ENCODE measurements around the gene DCAF4L1. TPM values are rescaled to one million over a fixed set of nuclear protein-coding genes. Genes with fewer than 3 reads are reported as not detected.
A peak's percentile ranks its signal among the peaks of the same experiment; 100 is the strongest.

Gene DCAF4L1
- total and polyA plus RNA-seq, 12 donors = 0.04 to 1.00 (median 0.23) TPM; not detected in 3

DNA sequence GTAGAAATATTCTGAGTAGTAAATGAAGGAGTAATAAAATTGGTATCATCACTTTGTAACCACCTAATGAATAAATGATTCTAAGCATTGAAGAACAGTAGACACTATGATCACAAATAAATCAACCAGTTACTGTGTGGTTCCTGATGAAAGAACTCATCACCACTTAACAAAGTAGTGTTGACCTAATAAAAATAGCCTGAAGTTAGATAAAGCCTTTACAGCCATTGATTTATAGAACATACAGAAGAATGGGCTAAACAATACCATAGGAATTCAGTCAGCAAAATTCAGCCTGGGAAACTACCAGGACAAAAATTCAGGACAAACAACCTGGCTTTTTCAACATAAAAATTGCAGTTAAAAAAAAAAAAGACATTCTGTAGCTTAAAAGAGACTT is 17.8 kb downstream of the DCAF4L1 start:
- intact Hi-C loops (cut with DNase I) = no loop called here
- no peak overlapping the region for H3K27ac ChIP-seq
- no peaks in the 10 kb centered on the region for H3K9me3 ChIP-seq (replicated peaks in 1 of 3)
- H3K4me3 ChIP-seq = no peak overlapping the region
- TF ChIP-seq POLR2A (IDR thresholded peaks at IDR 0.05) = no peak
- TF ChIP-seq, protein P1, sequence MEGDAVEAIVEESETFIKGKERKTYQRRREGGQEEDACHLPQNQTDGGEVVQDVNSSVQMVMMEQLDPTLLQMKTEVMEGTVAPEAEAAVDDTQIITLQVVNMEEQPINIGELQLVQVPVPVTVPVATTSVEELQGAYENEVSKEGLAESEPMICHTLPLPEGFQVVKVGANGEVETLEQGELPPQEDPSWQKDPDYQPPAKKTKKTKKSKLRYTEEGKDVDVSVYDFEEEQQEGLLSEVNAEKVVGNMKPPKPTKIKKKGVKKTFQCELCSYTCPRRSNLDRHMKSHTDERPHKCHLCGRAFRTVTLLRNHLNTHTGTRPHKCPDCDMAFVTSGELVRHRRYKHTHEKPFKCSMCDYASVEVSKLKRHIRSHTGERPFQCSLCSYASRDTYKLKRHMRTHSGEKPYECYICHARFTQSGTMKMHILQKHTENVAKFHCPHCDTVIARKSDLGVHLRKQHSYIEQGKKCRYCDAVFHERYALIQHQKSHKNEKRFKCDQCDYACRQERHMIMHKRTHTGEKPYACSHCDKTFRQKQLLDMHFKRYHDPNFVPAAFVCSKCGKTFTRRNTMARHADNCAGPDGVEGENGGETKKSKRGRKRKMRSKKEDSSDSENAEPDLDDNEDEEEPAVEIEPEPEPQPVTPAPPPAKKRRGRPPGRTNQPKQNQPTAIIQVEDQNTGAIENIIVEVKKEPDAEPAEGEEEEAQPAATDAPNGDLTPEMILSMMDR (IDR thresholded peaks at IDR 0.05) = no peak
- no peaks in the 10 kb centered on the region for H3K27me3 ChIP-seq
- peaks cover 0 to 17% of the 10 kb centered on the region in 2 donors for H3K4me1 ChIP-seq (replicated peaks in 1 of 2)
- no peaks in the 10 kb centered on the region for H3K36me3 ChIP-seq (replicated peaks in 1 of 2)
- no peak for DNase-seq

DNA sequence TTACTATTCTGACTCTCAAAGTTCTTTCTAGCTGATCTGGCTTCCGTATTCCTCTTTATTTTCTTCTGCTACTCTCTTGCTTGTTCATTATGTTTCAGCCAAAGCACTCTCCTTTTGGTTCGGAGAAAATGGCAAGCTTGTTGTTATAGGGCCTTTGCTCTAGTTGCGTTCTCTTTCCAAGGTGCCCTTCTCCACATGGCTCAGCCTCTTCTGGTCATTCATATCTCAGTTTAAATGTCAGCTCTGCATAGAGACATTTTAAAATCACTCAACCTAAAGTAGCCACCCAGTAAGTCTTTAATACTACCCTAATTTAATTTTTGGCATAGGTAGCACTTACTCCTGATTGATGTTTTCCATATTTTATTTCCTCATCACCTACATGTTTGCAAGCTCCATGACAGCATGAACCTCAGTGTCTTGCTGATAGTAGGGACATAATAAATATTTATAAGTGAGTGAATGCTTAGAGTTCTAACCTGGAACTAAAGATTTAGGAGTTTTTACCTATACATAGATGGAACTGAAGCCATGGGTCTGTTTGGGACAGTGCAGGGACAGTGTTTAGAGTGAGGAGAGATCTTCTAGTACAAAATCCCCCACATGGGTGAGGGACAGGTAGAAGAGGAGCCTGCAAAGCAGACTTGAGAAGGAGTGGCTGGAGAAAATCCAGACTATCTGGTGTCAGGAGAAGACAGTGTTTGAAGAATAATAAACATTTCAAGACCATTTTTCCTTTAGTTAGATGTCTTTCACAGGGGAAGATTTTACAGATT is 26.6 kb downstream of the DCAF4L1 start:
- no peaks in the 10 kb centered on the region for H3K27me3 ChIP-seq
- WGBS, 4 donors = 94 to 99% (median 97%) methylated on average over 3 of the region's 3 CpGs
- peaks cover 0 to 7% of the 10 kb centered on the region in 2 donors for H3K4me1 ChIP-seq (replicated peaks in 1 of 2)
- intact Hi-C loops (cut with DNase I) = no loop called here
- no peaks in the 10 kb centered on the region for H3K9me3 ChIP-seq (replicated peaks in 1 of 3)
- H3K36me3 ChIP-seq (replicated peaks in 1 of 2) = no peaks in the 10 kb centered on the region
- no peak for TF ChIP-seq POLR2A (IDR thresholded peaks at IDR 0.05)
- TF ChIP-seq, protein P1 (IDR thresholded peaks at IDR 0.05) = no peak
- H3K27ac ChIP-seq = no peak overlapping the region
- H3K4me3 ChIP-seq = no peak overlapping the region
- DNase-seq = no peak

DNA sequence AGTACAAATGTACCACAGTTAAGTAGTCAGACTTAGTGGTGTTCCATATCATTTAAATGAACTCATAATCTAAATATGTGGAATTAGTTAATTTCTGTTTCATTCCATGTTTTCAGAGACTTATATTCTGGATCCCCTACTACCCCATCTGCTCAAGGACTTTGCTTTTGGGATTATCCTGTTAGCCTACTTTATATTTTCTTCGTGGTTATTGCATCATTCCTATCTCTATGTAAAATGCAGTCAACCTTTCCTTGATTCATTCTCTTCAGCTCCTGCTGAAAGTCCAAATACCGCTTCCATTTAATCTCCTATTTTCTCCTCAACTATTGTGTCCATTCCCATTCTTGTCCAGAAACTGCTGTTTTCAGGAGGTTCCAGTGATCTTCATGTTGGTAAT is 33.9 kb downstream of the DCAF4L1 start:
- no peaks in the 10 kb centered on the region for H3K36me3 ChIP-seq (replicated peaks in 1 of 2)
- H3K27ac ChIP-seq = no peak overlapping the region
- intact Hi-C loops (cut with DNase I) = no loop called here
- 76 to 78% (median 77%) methylated on average over 2 of the region's 2 CpGs for WGBS, 4 donors
- DNase-seq = no peak
- peaks cover 0 to 17% of the 10 kb centered on the region in 2 donors for H3K4me1 ChIP-seq (replicated peaks in 1 of 2)
- TF ChIP-seq, protein P1 (IDR thresholded peaks at IDR 0.05) = no peak
- no peak for TF ChIP-seq POLR2A (IDR thresholded peaks at IDR 0.05)
- no peak overlapping the region for H3K4me3 ChIP-seq
- no peaks in the 10 kb centered on the region for H3K9me3 ChIP-seq (replicated peaks in 1 of 3)
- no peaks in the 10 kb centered on the region for H3K27me3 ChIP-seq

DNA sequence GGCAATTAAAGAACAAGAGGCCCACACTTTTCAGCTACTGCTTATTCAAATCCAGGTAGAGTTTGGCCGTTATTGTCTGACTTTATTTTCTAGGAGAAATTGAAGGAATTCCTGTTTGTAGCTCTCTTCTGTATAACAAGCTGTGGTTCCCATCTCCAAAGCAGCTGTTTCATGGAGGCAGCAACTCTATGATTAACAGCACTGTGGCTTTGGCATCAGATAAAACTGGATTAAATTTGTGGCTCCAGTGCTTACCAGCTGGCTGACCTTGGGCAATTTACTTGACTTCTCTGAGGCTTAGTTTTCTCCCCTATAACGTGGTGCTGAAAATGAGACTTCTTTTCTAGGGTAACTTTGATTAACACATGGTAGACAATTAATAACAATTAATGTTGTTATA is 36.9 kb downstream of the DCAF4L1 start:
- intact Hi-C loops (cut with DNase I) = no loop called here
- H3K27ac ChIP-seq = no peak overlapping the region
- H3K4me1 ChIP-seq (replicated peaks in 1 of 2) = peaks cover 0 to 17% of the 10 kb centered on the region in 2 donors
- H3K4me3 ChIP-seq = no peak overlapping the region
- peaks cover 0 to 3% of the 10 kb centered on the region in 2 donors for H3K36me3 ChIP-seq (replicated peaks in 1 of 2)
- TF ChIP-seq, protein P1 (IDR thresholded peaks at IDR 0.05) = no peak
- TF ChIP-seq POLR2A (IDR thresholded peaks at IDR 0.05) = no peak
- H3K27me3 ChIP-seq = no peaks in the 10 kb centered on the region
- no peaks in the 10 kb centered on the region for H3K9me3 ChIP-seq (replicated peaks in 1 of 3)
- WGBS, 4 donors = 58 to 63% (median 61%) methylated on average over 2 of the region's 2 CpGs
- DNase-seq = peak in 5 of 7 donors; percentile 20 to 41 (median 26)

Other genes with a start within 250 kb of the DCAF4L1 start
- gene PHOX2B, start 233.0 kb upstream of the DCAF4L1 start, total RNA-seq = 10 to 100 TPM in 1 of 9 donors, 1 to 10 TPM in 3, under 1 TPM in 2, not detected in 3; 0.29 to 10.3 (median 3.8) TPM
- gene PHOX2B, start 233.0 kb upstream of the DCAF4L1 start, polyA plus RNA-seq = 1 to 10 TPM; 3.3 to 6.8 (median 6.4) TPM
- gene TMEM33, start 46.3 kb upstream of the DCAF4L1 start, total RNA-seq = 10 to 100 TPM; 19.1 to 82.1 (median 61.8) TPM
- gene TMEM33, start 46.3 kb upstream of the DCAF4L1 start, polyA plus RNA-seq = 10 to 100 TPM in 1 of 3 donors, 1 to 10 TPM in 2; 6.5 to 77.7 (median 8.6) TPM
- gene SLC30A9, start 8.8 kb downstream of the DCAF4L1 start, total RNA-seq = 100 to 1,000 TPM in 3 of 9 donors, 10 to 100 TPM in 6; 44.4 to 157 (median 73.4) TPM
- gene SLC30A9, start 8.8 kb downstream of the DCAF4L1 start, polyA plus RNA-seq = 100 to 1,000 TPM in 1 of 3 donors, 10 to 100 TPM in 2; 12.5 to 121 (median 14.8) TPM
- 1 to 10 TPM in 1 of 9 donors, under 1 TPM in 6, not detected in 2; 0.03 to 1.6 (median 0.07) TPM for gene BEND4, start 170.9 kb downstream of the DCAF4L1 start, total RNA-seq
- gene BEND4, start 170.9 kb downstream of the DCAF4L1 start, polyA plus RNA-seq = under 1 TPM in 1 of 3 donors, not detected in 2; under 0.01 TPM